NOMO-1 (cell line): Measurements from ENCODE around the gene DNAH5.

Source experiments
- DNase-seq, 2 experiments: peaks; one replicate each; lab custom pipeline; 2025; ENCODE audit not compliant: unreplicated experiment in 2 of 2; lab: John Stamatoyannopoulos, UW

DNAH5 gene

DNA sequence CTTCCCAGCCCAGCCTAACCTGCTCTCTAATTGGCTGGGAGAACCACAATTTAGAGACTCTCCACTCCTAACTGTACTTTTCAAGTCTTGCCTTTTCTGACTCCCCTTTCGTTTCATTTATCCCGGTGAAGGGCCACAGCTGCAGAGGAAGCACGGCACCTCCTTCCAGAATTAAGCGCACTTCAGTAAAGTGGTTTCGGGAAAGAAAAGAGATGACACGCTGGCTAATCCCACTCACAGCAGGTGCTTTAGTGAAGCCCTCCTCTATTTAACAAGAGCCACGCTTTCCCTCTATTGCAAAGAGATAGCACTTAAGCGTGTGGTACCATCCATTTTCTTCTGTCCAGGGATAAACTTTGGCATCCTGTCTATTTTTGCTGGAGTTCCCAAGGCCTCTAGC is 4.8 kb downstream of the DNAH5 start:
- DNase-seq, result no peak

DNA sequence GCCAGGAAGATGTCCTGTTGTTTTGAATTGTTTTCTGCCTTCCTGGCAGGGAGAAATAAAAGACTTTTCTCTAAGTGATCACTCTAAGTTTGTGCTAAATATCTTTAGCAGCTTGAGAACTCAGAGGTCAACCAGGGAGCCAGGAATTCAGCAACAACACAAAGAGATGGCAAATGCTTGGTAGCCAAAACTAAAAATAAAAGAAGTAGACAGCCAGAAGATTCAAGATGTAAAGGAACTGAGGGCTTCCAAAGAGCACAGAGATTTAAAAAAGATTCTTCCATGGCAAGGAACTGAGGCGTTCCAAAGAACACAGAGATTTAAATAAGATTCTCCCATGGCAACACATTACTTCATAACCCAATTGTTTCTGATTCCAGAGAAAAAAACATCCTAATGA is 9.6 kb downstream of the DNAH5 start:
- no peak for DNase-seq

DNA sequence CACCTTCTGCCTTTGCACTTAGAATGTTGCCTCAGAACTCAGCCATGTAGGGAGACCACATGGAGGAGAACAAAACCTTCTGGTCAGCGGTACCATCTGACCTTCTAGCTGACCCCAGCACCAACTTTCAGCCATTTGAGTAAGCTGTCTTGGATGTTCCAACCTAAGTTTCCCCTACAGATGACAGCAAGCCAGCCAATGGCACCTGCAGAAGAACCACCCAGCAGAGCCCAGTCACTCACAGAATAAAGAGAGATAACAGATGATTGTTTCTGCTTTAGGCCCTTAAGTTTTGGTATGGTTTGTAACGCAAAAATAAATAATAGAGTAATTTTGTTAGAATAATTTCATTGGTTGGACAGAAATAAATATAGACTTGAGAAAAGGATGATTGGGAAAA is 10.4 kb downstream of the DNAH5 start:
- DNase-seq, result no peak

DNA sequence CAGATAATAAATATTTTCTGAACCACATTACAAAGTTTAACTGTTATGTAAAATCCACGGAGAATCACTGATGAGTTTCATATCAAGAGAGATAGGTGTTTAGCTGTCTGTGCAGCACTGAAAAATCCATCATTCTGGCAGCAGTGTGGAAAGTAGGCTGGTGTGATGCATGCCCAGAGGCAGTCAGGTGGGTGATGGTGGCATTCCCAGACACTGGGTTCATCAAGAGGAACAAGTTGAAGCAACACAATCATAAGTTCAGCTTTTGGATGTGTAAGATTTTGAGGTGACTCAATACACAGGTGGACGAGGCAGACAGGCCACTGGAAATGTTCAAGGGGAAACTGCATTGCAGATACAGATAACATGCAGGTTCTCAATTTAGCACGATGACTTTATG is 11.9 kb downstream of the DNAH5 start:
- DNase-seq, result no peak

DNA sequence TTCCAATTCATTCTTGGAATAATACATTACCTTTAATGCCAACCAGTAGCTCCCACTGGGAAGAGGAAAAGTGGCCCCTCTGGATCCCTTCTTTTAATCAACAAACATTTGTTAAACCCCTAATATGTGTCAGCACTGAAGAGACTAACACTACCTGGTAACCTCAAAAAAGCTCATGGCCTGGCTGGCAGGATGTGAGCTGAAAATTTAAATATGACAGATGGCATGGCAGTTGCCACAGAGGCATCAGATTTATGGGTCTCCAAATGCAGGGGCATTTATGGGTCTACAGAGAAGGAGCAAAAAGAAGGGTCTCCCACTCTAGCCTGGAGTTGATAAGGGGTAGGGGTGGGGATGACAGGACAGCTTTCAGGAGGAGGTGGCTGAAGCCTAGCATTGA is 12.5 kb downstream of the DNAH5 start:
- no peak for DNase-seq

DNA sequence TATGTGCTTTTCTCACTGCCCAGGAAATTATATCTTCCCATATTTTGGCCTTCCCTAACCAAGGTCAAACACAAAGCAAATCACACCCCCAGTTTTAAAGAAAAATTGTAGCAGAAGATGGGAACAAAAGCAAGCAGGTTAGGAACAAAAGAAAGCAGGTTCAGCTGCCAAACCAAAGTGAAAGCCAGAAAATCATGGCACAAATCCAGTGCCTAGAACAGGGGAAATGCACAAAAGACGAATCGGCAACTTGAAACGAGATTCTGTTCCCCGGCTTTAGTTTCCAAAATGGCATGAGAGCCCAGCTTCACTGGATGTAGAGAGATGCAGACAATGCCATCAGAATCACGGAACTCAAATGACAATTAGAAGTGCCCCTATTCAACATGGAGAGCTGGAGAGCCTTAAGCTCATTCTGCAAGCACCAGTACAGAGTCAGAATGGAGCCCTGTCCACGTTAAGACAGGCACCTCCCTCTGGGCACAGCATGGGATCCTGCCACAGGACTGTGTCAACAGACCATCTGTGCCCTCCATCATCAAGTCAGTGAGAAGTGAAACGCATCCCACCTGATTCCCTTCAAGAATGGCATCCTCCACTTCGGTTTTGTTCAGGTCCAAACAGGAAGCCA is 13.8 kb downstream of the DNAH5 start:
- no peak for DNase-seq

DNA sequence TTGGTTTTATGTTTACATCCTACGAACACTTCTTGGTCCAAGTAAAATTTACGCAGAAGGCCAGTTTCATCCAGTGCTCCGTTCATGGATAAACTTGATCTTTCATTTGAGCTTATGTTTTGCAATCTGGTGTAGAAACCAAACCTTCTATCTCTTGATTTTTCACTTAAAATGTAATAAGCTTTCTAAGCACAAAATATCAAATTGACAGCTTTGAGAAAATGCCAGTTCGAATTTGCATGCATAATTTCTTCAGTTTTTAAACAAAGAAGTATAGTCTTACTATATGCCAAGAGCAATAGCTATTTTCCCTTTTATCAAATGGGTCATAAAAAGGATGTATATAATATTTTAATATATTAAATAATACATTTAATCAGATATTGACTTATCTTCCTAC is 17.8 kb downstream of the DNAH5 start:
- DNase-seq, result no peak

DNA sequence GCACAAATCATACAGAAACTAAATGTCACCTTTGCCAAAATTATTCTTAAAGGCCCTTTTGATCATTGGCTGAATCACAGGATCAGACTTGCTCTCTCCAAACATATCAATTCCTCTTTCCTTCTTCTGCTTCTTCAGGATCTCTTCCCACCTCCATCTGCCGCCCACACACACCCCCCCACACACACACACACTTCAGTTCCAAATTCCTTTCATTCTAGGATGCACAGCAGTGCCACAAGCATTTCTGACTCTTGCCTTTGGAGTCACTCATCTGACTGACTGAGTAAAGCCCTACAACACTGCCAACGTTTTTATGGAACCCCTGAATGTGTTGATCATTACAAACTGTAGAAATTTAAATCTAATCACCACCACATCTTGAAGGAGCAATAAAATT is 22.9 kb downstream of the DNAH5 start:
- no peak for DNase-seq

DNA sequence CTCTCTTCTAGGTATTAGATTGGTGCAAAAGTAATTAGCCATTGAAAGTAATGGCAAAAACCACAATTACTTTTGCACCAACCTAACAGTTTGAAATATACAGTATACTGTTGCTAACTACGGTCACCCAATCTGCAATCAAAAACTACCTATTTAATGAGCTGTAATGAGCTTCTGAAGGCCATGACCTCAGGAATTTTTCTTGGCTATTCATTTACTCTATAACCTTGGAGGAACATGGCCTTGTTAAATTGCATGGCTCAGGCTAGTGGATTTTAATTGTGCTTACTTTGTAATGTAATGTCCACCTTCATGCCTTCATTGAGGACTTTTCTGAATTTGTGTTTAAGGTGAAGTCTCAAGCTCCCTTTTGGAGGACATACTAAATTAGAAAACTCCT is 24.7 kb downstream of the DNAH5 start:
- no peak for DNase-seq

DNA sequence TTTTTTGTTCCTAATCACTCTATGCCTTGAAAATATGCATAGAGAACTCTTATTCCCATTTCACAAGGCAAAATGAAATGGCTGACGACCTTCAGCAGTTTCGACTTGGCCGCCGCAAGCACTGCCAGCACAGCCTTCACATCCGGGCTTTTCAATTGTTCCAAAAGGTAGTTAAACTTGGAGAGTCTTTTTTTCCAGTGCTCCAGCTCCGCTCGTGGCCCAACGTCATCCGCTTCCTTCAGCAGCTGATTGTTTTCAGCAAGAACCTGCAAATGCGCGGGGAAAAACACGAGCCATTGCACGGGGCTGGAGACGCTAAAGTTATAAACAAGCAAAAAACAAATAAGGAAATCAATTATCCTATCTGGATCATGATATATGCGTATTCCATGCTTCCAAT is 25.4 kb downstream of the DNAH5 start:
- DNase-seq, result no peak

DNA sequence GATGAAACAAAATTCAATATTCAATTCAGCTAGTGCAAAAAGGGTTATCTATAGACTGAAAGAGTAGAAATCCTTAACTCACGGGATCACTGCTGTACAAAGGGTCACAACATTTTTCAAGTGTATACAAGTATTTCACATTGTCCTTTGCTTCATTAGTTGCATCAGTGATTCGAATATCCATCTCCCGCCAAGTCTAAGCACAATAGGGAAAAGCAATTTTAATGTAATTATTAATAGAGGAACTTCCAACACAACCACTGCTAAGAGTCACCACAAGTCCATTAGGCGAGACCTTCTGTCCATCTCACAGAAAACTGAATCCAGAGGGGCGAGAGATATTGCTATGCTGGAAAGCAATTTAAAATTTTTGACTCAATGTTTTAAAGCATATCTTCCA is 27.4 kb downstream of the DNAH5 start:
- no peak for DNase-seq

DNA sequence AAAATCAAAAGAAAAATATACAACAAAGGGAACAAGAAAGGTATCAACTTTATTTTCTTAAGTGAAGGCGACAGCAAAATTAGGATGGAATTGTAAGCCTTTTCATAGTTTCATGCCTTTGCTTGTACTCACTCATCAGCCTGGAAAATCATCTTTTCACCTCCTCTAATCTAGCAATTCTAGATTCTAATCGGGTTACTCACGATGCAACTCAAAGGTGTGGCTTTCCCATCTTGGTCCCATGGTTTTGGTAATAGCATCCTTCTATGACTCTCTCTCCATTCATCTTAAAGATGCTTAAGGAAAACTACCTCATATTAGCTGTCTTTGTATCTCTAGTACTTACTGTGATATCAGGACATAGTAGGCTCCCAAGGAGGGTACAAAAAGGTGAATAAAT is 30.5 kb downstream of the DNAH5 start:
- DNase-seq, result no peak

DNA sequence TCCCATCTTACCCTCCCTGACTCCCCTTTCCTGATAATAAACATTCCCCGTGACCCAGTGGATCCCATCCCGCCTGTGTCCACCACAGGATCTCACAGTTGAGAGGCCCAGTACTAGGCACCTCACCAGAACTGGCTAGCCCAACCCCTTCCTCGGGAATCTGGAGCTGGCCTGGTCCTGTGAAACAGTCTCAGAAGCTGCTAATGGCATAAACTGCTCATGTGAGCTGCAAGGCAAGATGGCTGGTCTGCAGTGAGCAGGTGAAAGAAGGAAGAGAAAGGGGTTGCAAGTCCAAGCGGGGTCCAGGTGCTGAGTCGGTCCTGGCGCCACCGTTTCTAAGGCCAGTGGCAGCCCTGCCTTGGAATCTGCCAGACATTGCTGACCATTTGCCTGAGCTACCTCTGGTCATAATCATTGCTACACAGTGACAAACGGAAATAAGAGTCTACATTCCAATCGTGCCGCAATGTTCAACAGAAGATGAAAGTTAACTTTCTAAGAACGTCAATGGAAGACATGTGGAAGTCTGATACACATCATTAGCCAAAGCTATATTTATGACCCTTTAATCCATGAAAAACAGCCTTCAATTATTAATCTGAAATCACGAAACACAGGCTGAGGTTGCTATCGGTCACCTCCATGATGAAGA is 33.7 kb downstream of the DNAH5 start:
- DNase-seq, result no peak

DNA sequence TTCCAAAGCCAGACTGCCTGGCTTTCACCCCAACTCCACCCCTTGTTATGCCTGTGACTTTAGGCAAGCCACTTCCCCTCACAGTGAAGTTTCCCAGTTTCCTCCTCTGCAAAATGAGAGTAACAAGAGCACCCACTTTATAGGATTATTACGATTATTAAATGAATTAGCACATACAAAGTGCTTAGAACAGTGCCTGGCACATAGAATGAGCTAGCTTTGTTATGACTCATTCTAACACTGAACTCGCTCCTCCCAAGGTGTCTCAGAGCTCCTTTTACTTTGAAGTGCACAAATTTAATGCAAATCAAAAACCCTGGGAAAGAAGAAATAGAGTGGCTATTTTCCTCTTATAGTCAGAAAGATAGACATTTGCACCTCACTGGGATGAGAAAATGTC is 34.3 kb downstream of the DNAH5 start:
- no peak for DNase-seq

DNA sequence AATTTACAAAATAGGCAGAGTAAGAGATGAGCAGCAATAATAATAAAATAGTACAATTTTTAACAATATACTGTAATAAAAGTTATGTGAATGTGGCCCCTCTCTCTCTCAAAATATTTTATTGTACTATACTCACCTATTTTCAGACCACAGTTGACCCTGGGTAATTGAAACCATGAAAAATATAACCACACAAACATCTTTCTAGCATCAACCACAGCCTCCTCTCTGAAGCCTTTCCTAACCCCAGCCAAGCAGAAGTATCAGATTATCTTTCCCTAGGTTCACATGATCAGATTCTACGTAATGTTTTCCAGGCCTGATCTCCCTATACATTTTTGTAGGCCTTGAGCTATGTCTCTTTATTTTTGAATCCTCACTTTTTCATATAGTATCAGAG is 35.2 kb downstream of the DNAH5 start:
- DNase-seq, result no peak

DNA sequence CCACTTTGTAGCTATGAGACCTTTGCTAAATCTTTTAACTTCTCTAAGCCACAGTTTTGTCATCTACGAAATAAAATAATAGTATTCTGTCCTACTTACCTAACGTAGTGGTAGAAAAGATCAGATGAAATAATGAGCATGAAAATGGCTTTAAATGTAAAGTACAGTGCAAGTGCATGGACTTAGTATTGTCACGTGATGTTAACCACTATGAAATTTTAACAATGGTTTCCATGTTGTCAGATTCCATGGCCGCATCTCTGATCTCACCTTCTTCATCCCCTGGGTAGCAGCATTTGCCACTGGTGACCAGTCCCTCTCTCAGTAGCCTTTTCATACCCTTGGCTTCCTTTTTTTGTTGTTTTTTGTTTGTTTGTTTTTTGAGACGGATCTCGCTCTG is 45.9 kb downstream of the DNAH5 start:
- DNase-seq, result no peak

DNA sequence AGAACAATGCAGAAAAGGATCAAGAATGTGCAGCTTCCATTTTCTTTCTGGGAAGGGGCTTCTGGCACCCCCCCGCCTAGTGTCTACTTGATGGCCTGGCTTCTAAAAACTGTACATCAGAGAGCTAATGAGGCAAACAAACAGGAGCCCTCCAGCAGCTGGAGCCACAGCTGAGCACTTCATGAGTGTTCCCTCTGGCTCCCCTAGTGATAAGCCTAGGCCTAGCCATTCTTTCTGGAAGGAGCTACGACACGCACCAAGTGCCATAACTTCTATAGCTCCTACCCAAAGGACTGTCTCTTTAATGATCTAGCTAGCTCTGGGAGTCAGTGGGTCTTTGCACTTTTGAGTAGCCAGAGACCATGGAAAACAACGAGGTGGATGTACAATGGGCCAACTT is 66.1 kb downstream of the DNAH5 start:
- DNase-seq, result no peak

DNA sequence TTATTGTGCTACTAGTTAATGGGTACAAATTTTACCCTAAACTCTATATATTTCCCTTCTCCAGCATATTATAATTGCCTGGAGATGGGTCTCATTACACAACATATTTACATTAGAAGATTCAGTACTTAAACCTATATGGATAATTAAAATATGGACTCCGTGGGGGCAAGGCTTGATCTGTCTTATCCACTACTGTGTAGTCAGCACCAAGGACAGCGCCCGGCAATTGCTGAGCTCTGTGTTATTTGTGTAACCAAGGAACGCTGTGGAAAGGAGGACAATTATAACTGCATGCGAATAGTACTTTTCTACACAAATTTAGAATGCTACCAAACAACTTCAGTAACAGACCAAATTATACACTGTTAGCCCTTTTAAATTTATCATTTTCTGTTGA is 77.7 kb downstream of the DNAH5 start:
- peak in 1 of 2 experiments; percentile 27 for DNase-seq

DNA sequence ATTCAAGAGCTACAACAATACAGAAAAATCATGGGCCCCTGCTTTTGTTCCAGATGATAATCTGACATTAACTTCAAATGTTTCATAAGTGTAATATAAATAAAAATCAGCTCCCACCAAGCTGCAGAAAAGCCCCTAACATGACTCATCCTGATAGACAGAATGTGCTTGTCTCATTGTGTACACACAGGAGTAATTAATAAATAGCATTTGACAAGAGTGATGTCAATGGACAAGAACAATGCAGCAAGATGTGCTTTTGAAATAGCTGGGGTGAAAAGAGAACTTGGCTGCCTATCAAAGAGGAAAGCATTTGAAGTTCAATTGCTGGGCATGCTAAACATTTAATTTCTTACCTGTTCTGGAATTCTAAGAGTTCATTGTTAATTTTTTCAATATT is 79.2 kb downstream of the DNAH5 start:
- no peak for DNase-seq

DNA sequence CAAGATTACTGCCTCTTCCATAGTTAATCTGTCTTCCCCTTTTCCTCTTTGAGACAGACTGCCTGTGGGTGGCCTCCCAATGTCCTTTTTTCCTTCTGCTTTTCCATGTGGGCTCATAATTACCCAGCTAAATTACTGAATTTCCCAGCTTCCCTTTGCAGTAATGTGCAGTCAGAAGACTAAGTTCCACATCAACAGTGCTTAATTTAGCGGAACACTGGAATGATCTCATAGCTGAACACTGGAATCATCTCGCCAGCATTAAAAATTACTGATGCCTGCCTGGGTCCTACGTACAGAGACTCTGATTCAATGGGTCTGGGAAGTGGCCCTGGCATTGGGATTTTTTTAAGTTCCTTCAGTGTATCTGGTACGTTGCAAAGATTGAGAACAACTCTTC is 84.3 kb downstream of the DNAH5 start:
- DNase-seq, result no peak

DNA sequence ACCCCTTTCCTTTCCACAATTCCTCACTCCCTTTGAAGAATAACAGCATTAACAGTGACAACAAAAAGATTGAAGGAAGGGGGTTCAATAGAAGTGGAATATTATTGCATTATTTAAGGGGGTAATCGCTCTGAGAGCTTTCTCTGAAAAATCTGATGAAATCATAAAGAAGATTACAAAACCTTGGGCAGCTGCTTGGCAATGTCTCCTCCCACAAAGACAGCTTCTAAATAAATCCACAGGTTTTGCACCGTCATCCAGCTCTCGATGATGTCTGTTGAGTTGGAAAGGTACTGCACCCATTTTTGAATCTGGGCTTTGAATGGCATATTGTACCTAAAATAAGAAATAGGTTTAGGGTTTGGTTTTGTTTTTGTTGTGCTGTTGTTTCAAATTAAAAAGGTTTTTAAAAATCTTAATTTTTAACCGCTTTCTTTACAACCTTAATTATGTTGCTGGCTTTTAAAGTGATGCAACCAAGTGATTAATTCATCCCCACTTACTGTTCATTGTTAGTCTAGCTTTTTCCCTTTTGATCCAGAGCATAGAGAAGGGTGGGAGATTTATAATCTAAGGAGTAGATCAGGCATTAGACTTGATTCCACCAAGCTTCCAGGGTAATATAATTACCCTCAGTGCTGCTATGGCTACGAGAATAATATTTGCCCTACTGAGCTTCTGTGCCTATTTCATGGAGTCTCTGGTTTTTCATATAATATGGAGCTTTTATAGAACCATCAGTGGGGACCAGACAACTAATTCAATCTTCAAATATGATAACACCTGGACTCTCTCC is 85.0 kb downstream of the DNAH5 start:
- peak in 1 of 2 experiments; percentile 12 for DNase-seq

DNA sequence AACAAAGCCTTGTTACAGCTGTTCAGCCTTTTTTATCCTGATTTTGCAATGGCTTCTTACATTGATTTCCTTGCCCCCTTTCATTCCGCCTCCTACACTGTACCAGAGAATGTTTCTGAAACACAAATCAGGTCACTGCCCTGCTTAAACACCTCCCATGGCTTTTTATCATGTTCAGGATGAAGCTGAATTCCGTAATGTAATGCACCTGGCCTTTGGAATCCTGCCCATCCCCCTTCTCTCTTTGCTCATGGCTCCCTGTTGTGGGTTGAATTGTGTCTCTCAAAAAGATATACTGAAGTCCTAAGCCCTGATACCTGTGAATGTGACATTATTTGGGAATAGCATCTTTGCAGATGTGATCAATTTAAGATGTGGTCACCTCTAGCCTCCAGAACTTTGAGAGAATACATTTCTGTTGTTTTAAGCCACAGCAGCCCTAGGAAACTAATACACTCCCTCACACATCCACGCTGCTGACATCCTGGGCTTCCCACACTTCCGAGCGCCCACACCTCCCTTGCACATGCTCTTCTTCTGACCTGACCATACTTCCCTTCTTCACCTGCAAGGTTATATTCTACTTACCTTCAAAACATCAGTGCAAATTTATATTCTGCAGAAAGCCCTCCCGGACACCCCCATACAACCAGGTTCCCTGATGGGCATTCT is 101.2 kb downstream of the DNAH5 start:
- DNase-seq, result no peak
